Muscle layer of duodenum (tissue), 2 donors: Measurements from ENCODE around the gene BCS1L.

ENCODE experiments used
- H3K27ac ChIP-seq: one replicate; pipeline ENCODE4 v1.7.0; 2013; ENCODE audit warnings: mild to moderate bottlenecking, low read length
- H3K27me3 ChIP-seq: one replicate; pipeline ENCODE4 v1.7.0; 2013; ENCODE audit warnings: low read depth, mild to moderate bottlenecking, control low read depth, low read length
- H3K36me3 ChIP-seq, 2 donors: one replicate each; pipeline ENCODE4 v1.7.0; 2013; ENCODE audit warnings: low read length in 2 of 2, control low read depth in 1 of 2, mild to moderate bottlenecking in 1 of 2; ENCODE audit not compliant: insufficient read depth in 2 of 2, control insufficient read depth in 1 of 2
- H3K4me1 ChIP-seq, 2 donors: one replicate each; pipeline ENCODE4 v1.7.0; 2013; ENCODE audit warnings: low read length in 2 of 2, mild to moderate bottlenecking in 2 of 2, control low read depth in 1 of 2, moderate library complexity in 1 of 2; ENCODE audit not compliant: insufficient read depth in 2 of 2, control insufficient read depth in 1 of 2
- H3K4me3 ChIP-seq, 2 donors: one replicate each; pipeline ENCODE4 v1.7.0; 2013; ENCODE audit warnings: low read length in 2 of 2, low read depth in 1 of 2, mild to moderate bottlenecking in 1 of 2
- H3K9me3 ChIP-seq, 2 donors: one replicate each; pipeline ENCODE4 v1.7.0; 2013; ENCODE audit warnings: low read length in 2 of 2, control low read depth in 1 of 2, mild to moderate bottlenecking in 1 of 2; ENCODE audit not compliant: control insufficient read depth in 1 of 2
- donor health status: healthy.

The BCS1L gene

DNA sequence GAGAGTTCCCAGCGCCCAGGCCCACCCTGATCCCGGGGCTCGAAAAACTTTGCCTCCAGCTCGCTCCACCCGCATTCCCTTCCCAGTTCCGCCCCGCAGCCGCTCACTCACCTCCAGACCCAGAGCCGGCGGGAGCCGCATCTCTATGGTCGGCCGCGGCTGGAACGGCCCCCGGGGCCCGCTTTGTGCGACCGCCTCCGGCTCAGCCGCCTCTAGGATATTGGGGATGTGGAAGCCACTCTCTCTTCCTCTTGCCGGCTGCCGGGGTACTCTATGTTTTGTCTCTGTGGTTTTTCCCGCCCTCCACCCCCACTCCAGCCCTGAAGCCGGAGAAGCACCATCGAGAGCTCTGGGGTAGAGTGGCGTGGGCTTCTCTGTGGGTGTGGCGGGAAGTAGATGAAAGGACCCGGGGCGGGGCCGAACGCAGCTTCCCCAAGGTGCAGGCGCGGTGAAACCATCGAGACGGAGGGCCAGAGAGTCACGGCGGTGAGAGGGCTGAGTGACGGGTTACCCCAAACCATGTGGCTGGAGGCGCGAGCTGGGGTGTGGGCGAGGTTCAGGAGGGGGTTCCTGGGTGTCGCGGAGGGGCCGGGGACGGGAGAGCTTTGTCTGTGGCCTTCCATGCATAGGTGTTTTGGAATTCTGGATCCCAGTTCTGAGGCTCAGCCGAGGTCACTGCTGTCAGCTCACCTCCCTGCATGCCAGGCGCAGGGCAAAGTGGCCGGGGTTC is at the start of gene BCS1L, which contains the start of gene ZNF142:
TSS of gene BCS1L (plus strand) at position 426 of the 730 bp plus-strand sequence. CDS start 1,305 bp downstream, outside the sequence.
TSS of gene ZNF142 (minus strand) at position 366 of the 730 bp plus-strand sequence. CDS start 3,194 bp downstream, outside the sequence.
- Histone ChIP-seq H3K9me3 (no peaks in the 10 kb centered on the region), H3K4me3 (peak within 1 kb of the TSS; percentile 75 to 93), H3K4me1 (peaks cover 0 to 17% of the 10 kb centered on the region in 2 donors), H3K27ac (peak within 1 kb of the TSS; percentile 28), H3K27me3 (no peaks in the 10 kb centered on the region), H3K36me3 (peaks cover 37 to 44% of the 10 kb centered on the region in 2 donors)

GRCh38 chr2:218615868-218616315 is 43.6 kb upstream of the BCS1L start:
- Histone ChIP-seq H3K36me3 (no peaks in the 10 kb centered on the region), H3K9me3 (no peaks in the 10 kb centered on the region), H3K4me1 (peaks cover 0 to 3% of the 10 kb centered on the region in 2 donors), H3K27me3 (no peaks in the 10 kb centered on the region), H3K27ac (no peak overlapping the region), H3K4me3 (no peak overlapping the region)

- H3K36me3 ChIP-seq = no peaks in the 10 kb centered on the region
- H3K27me3 ChIP-seq = no peaks in the 10 kb centered on the region
- no peaks in the 10 kb centered on the region for H3K9me3 ChIP-seq
- H3K4me3 ChIP-seq = no peak overlapping the region
- no peak overlapping the region for H3K27ac ChIP-seq
- H3K4me1 ChIP-seq = peaks cover 0 to 10% of the 10 kb centered on the region in 2 donors
Observed at GRCh38 chr2:218618102-218618860, 41.2 kb upstream of the BCS1L start.

GRCh38 chr2:218621007-218621406 is 38.5 kb upstream of the BCS1L start:
- Histone ChIP-seq H3K27me3 (no peaks in the 10 kb centered on the region), H3K36me3 (peaks cover 0 to 4% of the 10 kb centered on the region in 2 donors), H3K4me1 (peaks cover 0 to 9% of the 10 kb centered on the region in 2 donors), H3K27ac (no peak overlapping the region), H3K4me3 (no peak overlapping the region), H3K9me3 (no peaks in the 10 kb centered on the region)

DNA sequence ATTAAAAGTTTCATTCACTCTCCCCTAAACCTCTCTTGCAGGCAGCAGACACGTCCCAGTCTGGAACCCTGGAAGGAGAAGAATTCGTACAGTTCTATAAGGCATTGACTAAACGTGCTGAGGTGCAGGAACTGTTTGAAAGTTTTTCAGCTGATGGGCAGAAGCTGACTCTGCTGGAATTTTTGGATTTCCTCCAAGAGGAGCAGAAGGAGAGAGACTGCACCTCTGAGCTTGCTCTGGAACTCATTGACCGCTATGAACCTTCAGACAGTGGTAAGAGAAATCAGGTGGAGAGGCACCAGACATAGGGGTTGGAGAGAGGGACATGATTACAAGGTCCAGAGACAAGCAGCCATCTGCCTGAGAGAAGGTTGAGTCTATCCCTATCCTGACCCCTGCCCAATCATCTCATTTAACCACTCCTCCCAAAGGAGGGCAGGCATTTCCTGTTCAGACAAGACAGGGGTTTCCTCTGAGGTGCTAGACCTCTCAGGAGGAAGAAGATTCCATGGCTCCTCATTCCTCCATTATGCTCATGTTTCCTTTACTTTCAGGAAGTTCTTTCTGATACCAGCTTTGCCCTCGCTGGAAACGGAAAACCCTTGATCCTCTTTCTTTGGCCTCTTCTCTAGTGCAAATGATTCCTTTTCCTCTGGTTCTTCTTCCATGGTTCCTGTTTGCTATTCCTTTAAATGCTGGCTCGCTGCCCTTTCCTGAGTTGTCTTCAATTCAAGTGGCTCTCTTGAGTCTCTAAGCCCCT is 36.7 kb upstream of the BCS1L start:
- Histone ChIP-seq H3K27ac (no peak overlapping the region), H3K36me3 (peaks cover 0 to 4% of the 10 kb centered on the region in 2 donors), H3K4me1 (peaks cover 0 to 9% of the 10 kb centered on the region in 2 donors), H3K4me3 (no peak overlapping the region), H3K9me3 (no peaks in the 10 kb centered on the region), H3K27me3 (no peaks in the 10 kb centered on the region)

DNA sequence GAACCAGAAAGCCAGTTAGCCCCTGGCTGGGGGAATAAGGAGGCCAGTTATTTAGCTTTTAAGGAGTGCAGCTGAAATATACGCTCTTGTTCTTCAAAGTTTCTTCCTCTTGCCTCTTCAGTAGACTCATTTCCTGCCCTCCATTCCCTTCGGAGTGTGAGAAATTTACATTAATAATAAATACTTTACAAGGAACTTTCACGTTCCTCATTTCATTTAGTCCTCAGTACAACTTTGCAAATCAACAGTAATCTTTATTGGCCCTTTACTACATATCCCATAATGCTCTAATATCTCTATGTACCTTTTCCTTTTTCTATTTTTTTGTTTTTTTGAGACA is 36.1 kb upstream of the BCS1L start:
- H3K4me1 ChIP-seq = peaks cover 0 to 9% of the 10 kb centered on the region in 2 donors
- no peaks in the 10 kb centered on the region for H3K9me3 ChIP-seq
- H3K36me3 ChIP-seq = peaks cover 0 to 7% of the 10 kb centered on the region in 2 donors
- H3K27ac ChIP-seq = no peak overlapping the region
- no peaks in the 10 kb centered on the region for H3K27me3 ChIP-seq
- no peak overlapping the region for H3K4me3 ChIP-seq

GRCh38 chr2:218626369-218626768 is 33.1 kb upstream of the BCS1L start:
- no peaks in the 10 kb centered on the region for H3K9me3 ChIP-seq
- H3K27me3 ChIP-seq = no peaks in the 10 kb centered on the region
- H3K27ac ChIP-seq = no peak overlapping the region
- H3K4me3 ChIP-seq = no peak overlapping the region
- H3K36me3 ChIP-seq = peaks cover 0 to 7% of the 10 kb centered on the region in 2 donors
- peaks cover 0 to 12% of the 10 kb centered on the region in 2 donors for H3K4me1 ChIP-seq

- Histone ChIP-seq H3K4me1 (peaks cover 0 to 9% of the 10 kb centered on the region in 2 donors), H3K4me3 (no peak overlapping the region), H3K36me3 (peaks cover 0 to 7% of the 10 kb centered on the region in 2 donors), H3K27me3 (no peaks in the 10 kb centered on the region), H3K9me3 (no peaks in the 10 kb centered on the region), H3K27ac (no peak overlapping the region)
Observed at GRCh38 chr2:218627939-218628338, 31.5 kb upstream of the BCS1L start.

GRCh38 chr2:218631837-218632236 is 27.6 kb upstream of the BCS1L start:
- no peaks in the 10 kb centered on the region for H3K27me3 ChIP-seq
- H3K36me3 ChIP-seq = peaks cover 27 to 41% of the 10 kb centered on the region in 2 donors
- no peak overlapping the region for H3K4me3 ChIP-seq
- no peaks in the 10 kb centered on the region for H3K9me3 ChIP-seq
- H3K4me1 ChIP-seq = peaks cover 0 to 3% of the 10 kb centered on the region in 2 donors
- H3K27ac ChIP-seq = no peak overlapping the region

DNA sequence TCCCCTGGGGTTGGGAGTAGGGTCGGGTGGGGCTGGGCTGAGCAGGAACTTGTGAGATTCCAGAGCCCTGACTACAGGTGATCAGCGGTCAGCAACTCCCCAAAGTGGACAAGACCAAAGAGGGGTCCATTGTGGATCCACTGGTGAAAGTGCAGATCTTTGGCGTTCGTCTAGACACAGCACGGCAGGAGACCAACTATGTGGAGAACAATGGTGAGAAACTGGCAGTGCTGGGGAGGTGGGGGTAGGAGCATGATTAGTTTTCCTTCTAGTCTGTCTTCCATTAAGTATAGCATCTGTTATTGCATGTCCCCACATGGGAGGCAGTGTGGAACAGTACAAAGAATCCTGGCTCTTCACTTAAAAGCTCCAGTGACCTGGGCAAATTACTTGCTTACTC is 23.8 kb upstream of the BCS1L start:
- Histone ChIP-seq H3K27ac (no peak overlapping the region), H3K27me3 (no peaks in the 10 kb centered on the region), H3K9me3 (no peaks in the 10 kb centered on the region), H3K4me1 (peaks cover 0 to under 1% of the 10 kb centered on the region in 2 donors), H3K4me3 (no peak overlapping the region), H3K36me3 (peaks cover 55 to 74% of the 10 kb centered on the region in 2 donors)

GRCh38 chr2:218638372-218638771 is 21.1 kb upstream of the BCS1L start:
- Histone ChIP-seq H3K9me3 (no peaks in the 10 kb centered on the region), H3K36me3 (peaks cover 54 to 89% of the 10 kb centered on the region in 2 donors), H3K4me3 (no peak overlapping the region), H3K27me3 (no peaks in the 10 kb centered on the region), H3K4me1 (no peaks in the 10 kb centered on the region), H3K27ac (no peak overlapping the region)
